ENCODE measurements around the gene C1QTNF12.

C1QTNF12 gene

GRCh38 chr1:1246577-1247340 is at the start of gene C1QTNF12:
TSS of gene C1QTNF12 (minus strand) at chr1:1246722. CDS start at chr1:1246690, 32 bp downstream.
- no peak for DNase-seq

GRCh38 chr1:1295154-1295923 is 48.8 kb upstream of the C1QTNF12 start:
- DNase-seq: no peak

- DNase-seq: no peak
Observed at GRCh38 chr1:1294250-1294890, 47.8 kb upstream of the C1QTNF12 start.

- no peak for DNase-seq
Observed at GRCh38 chr1:1293263-1294249, 47.0 kb upstream of the C1QTNF12 start.

GRCh38 chr1:1292851-1293250 is 46.3 kb upstream of the C1QTNF12 start:
- DNase-seq: no peak

- DNase-seq: no peak
Observed at GRCh38 chr1:1292442-1292779, 45.9 kb upstream of the C1QTNF12 start.

GRCh38 chr1:1291548-1292441 is 45.3 kb upstream of the C1QTNF12 start:
- peak; percentile 46 for DNase-seq

- no peak for DNase-seq
Observed at GRCh38 chr1:1291023-1291528, 44.6 kb upstream of the C1QTNF12 start.

- no peak for DNase-seq
Observed at GRCh38 chr1:1290238-1290731, 43.8 kb upstream of the C1QTNF12 start.

GRCh38 chr1:1287288-1288110 is 41.0 kb upstream of the C1QTNF12 start:
- DNase-seq: no peak

- no peak for DNase-seq
Observed at GRCh38 chr1:1286313-1287261, 40.1 kb upstream of the C1QTNF12 start.

- DNase-seq: no peak
Observed at GRCh38 chr1:1285611-1286311, 39.2 kb upstream of the C1QTNF12 start.

- DNase-seq: no peak
Observed at GRCh38 chr1:1285102-1285571, 38.6 kb upstream of the C1QTNF12 start.

GRCh38 chr1:1284221-1285101 is 37.9 kb upstream of the C1QTNF12 start:
- no peak for DNase-seq

- no peak for DNase-seq
Observed at GRCh38 chr1:1283821-1284220, 37.3 kb upstream of the C1QTNF12 start.

- DNase-seq: no peak
Observed at GRCh38 chr1:1282998-1283397, 36.5 kb upstream of the C1QTNF12 start.
